Mesenchymal stem cell (in vitro differentiated cells and primary cell): ENCODE measurements around the gene GJA3.

ENCODE experiments used
- DNase-seq: peaks from one replicate; pipeline ENCODE4 v3.0.0-alpha.2; 2013
- H2AFZ ChIP-seq: one replicate; pipeline ENCODE4 v1.6.1; 2013; ENCODE audit warnings: low read depth, mild to moderate bottlenecking, control low read depth, inconsistent platforms, low read length, moderate library complexity
- H2AK5ac ChIP-seq: 2 replicates; pipeline ENCODE4 v1.6.1; 2013; ENCODE audit warnings: low read length, moderate library complexity, mild to moderate bottlenecking, inconsistent platforms; ENCODE audit not compliant: severe bottlenecking
- H2BK120ac ChIP-seq: one replicate; pipeline ENCODE4 v1.6.1; 2013; ENCODE audit warnings: low read depth, mild to moderate bottlenecking, inconsistent platforms, low read length, moderate library complexity
- H2BK12ac ChIP-seq, 2 experiments: one replicate each; pipeline ENCODE4 v1.6.1; 2013; ENCODE audit warnings: inconsistent platforms in 2 of 2, low read length in 2 of 2, mild to moderate bottlenecking in 2 of 2, moderate library complexity in 2 of 2, control low read depth in 1 of 2
- H2BK15ac ChIP-seq: one replicate; pipeline ENCODE4 v1.6.1; 2013; ENCODE audit warnings: mild to moderate bottlenecking, low read depth, inconsistent platforms; ENCODE audit not compliant: poor library complexity, severe bottlenecking
- H2BK5ac ChIP-seq: 2 replicates; pipeline ENCODE4 v1.6.1; 2013; ENCODE audit warnings: low read depth, mild to moderate bottlenecking, low read length, control low read depth, inconsistent platforms; ENCODE audit not compliant: poor library complexity, severe bottlenecking
- H3K14ac ChIP-seq, 2 experiments: one replicate each; pipeline ENCODE4 v1.6.1; 2013; ENCODE audit warnings: inconsistent platforms in 2 of 2, low read length in 2 of 2, control low read depth in 1 of 2, mild to moderate bottlenecking in 1 of 2, moderate library complexity in 1 of 2
- H3K18ac ChIP-seq, 2 experiments: one replicate each; pipeline ENCODE4 v1.6.1; 2013; ENCODE audit warnings: inconsistent platforms in 2 of 2, low read length in 2 of 2, control low read depth in 1 of 2, low read depth in 1 of 2, mild to moderate bottlenecking in 1 of 2
- H3K23ac ChIP-seq, 2 experiments: one replicate each; pipeline ENCODE4 v1.6.1; 2013; ENCODE audit warnings: inconsistent platforms in 2 of 2, low read length in 2 of 2, mild to moderate bottlenecking in 2 of 2, moderate library complexity in 2 of 2, control low read depth in 1 of 2
- H3K27ac ChIP-seq: 2 replicates; pipeline ENCODE4 v1.5.1; 2013; ENCODE audit warnings: mild to moderate bottlenecking, moderate library complexity, low read length, control low read depth, inconsistent platforms; ENCODE audit not compliant: poor library complexity, severe bottlenecking
- H3K27me3 ChIP-seq, 2 experiments: 2 replicates each; pipeline versions ENCODE4 v1.6.1 to v1.7.0; 2013; ENCODE audit warnings: low read length in 2 of 2, mild to moderate bottlenecking in 2 of 2, moderate library complexity in 2 of 2, control low read depth in 1 of 2, inconsistent platforms in 1 of 2; ENCODE audit not compliant: control insufficient read depth in 1 of 2, insufficient read depth in 1 of 2
- H3K36me3 ChIP-seq, 2 experiments: 2 replicates each; pipeline versions ENCODE4 v1.6.1 to v1.7.0; 2013; ENCODE audit warnings: low read length in 2 of 2, control low read depth in 1 of 2, inconsistent platforms in 1 of 2, low read depth in 1 of 2, mild to moderate bottlenecking in 1 of 2; ENCODE audit not compliant: insufficient read depth in 2 of 2, control insufficient read depth in 1 of 2
- H3K4ac ChIP-seq, 2 experiments: one replicate each; pipeline ENCODE4 v1.6.1; 2013; ENCODE audit warnings: inconsistent platforms in 2 of 2, low read length in 2 of 2, mild to moderate bottlenecking in 2 of 2, moderate library complexity in 2 of 2, control low read depth in 1 of 2, low read depth in 1 of 2
- H3K4me1 ChIP-seq: 2 replicates; pipeline ENCODE4 v1.6.1; 2013; ENCODE audit warnings: low read depth, low read length, control low read depth; ENCODE audit not compliant: control insufficient read depth, insufficient read depth
- H3K4me2 ChIP-seq: 2 replicates; pipeline ENCODE4 v1.6.1; 2013; ENCODE audit warnings: low read length, mild to moderate bottlenecking, inconsistent platforms; ENCODE audit not compliant: poor library complexity, severe bottlenecking
- H3K4me3 ChIP-seq, 2 experiments: 2 replicates each; pipeline versions ENCODE4 v1.5.1 to v1.7.0; 2013; ENCODE audit warnings: low read length in 2 of 2, mild to moderate bottlenecking in 2 of 2, control low read depth in 1 of 2, low read depth in 1 of 2; ENCODE audit not compliant: insufficient read depth in 1 of 2
- H3K79me1 ChIP-seq: replicated peaks from 2 replicates; pipeline ENCODE4 v1.6.1; 2013; ENCODE audit warnings: mild to moderate bottlenecking, control low read depth, low read length, inconsistent platforms; ENCODE audit not compliant: poor library complexity, severe bottlenecking
- H3K9ac ChIP-seq: 2 replicates; pipeline ENCODE4 v1.7.0; 2013; ENCODE audit warnings: mild to moderate bottlenecking, low read length, moderate library complexity
- H3K9me3 ChIP-seq: 2 replicates; pipeline ENCODE4 v1.7.0; 2013; ENCODE audit warnings: mild to moderate bottlenecking, low read length; ENCODE audit not compliant: control insufficient read depth
- H4K8ac ChIP-seq: one replicate; pipeline ENCODE4 v1.6.1; 2013; ENCODE audit warnings: inconsistent platforms, mild to moderate bottlenecking, low read length, moderate library complexity
- H4K91ac ChIP-seq: one replicate; pipeline ENCODE4 v1.6.1; 2013; ENCODE audit warnings: mild to moderate bottlenecking, low read length, inconsistent platforms
- WGBS: methylation state at CpG from one replicate; pipeline ENCODE4 v1.1.7; 2013; ENCODE audit warnings: mixed read lengths; 5-methylcytosine and 5-hydroxymethylcytosine counted together

Gene GJA3

DNA sequence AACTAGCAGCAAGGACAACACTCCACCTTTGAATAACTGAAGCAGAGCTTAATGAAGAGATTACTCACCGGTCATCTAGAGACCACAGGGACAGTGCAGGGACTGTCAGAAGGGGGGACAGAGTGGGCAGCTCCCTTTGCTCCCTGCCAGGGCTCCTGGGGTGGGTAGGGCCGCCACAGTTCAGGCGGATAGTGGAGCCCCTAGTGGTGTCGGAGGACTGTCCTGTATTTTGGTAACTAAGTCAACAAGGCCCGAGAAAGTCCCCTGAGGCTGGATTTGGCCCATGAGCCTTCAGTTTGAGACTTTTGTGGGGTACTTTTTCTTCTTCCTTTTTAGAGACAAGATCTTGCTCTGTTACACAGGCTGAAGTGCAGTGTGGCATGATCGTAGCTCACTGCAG, 44.6 kb downstream of the GJA3 start:
- Histone ChIP-seq H2BK120ac (no peak overlapping the region), H2BK5ac (no peak overlapping the region), H4K91ac (no peak overlapping the region), H3K4me1 (peaks cover 8% of the 10 kb centered on the region), H4K8ac (no peak overlapping the region), H3K9me3 (no peaks in the 10 kb centered on the region), H3K27ac (no peak overlapping the region), H3K23ac (peak overlapping the region in 1 of 2 experiments; percentile 61), H3K18ac (no peak overlapping the region), H3K9ac (no peak overlapping the region), H2AK5ac (no peak overlapping the region), H3K79me1 (no peaks in the 10 kb centered on the region), H3K4me2 (no peak overlapping the region), H3K4me3 (no peak overlapping the region), H2BK12ac (no peak overlapping the region), H3K36me3 (no peaks in the 10 kb centered on the region), H2AFZ (no peak overlapping the region), H3K14ac (no peak overlapping the region), H2BK15ac (no peak overlapping the region), H3K4ac (no peak overlapping the region), H3K27me3 (peaks cover 0 to 7% of the 10 kb centered on the region in 2 experiments)
- DNase-seq, result no peak
- WGBS, result 65% methylated on average over 6 of the region's 6 CpGs

DNA sequence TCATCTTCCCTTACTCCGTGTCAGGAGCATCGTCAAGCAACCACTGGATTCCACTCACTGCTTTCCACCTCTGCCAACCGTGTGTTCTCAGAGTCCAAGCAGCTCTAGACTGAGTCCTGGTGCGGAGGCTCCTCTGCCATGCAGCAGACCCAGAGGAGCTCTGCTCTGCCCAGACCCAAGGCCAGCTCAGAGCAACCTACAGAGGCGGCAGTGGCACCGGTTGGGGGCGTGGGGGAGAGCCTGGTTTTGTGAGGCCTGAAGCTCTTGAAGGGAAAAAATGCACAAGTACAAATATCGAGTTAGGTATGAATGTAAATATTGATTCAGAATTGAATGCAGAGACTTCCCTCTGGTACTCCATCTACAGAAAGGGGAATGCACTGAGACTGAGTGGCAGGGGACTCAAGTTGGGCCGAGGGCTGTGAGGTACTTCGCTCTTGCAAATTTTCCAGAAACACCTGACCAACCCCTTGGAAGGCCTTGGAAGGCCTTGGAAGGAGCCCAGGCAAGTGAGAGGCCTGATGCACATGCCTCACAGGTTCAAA, 46.7 kb downstream of the GJA3 start:
- Histone ChIP-seq H4K8ac (no peak overlapping the region), H3K14ac (no peak overlapping the region), H2BK12ac (no peak overlapping the region), H3K23ac (no peak overlapping the region), H3K27me3 (peaks cover 0 to 7% of the 10 kb centered on the region in 2 experiments), H3K4me3 (no peak overlapping the region), H3K4me2 (no peak overlapping the region), H3K9me3 (no peaks in the 10 kb centered on the region), H3K18ac (no peak overlapping the region), H2AFZ (no peak overlapping the region), H3K4ac (no peak overlapping the region), H3K4me1 (peaks cover 8% of the 10 kb centered on the region), H3K36me3 (no peaks in the 10 kb centered on the region), H2BK120ac (no peak overlapping the region), H2AK5ac (no peak overlapping the region), H3K79me1 (no peaks in the 10 kb centered on the region), H3K27ac (no peak overlapping the region), H2BK15ac (no peak overlapping the region), H2BK5ac (no peak overlapping the region), H3K9ac (no peak overlapping the region), H4K91ac (no peak overlapping the region)
- DNase-seq, result no peak
- 95% methylated on average over 8 of the region's 10 CpGs for WGBS

DNA sequence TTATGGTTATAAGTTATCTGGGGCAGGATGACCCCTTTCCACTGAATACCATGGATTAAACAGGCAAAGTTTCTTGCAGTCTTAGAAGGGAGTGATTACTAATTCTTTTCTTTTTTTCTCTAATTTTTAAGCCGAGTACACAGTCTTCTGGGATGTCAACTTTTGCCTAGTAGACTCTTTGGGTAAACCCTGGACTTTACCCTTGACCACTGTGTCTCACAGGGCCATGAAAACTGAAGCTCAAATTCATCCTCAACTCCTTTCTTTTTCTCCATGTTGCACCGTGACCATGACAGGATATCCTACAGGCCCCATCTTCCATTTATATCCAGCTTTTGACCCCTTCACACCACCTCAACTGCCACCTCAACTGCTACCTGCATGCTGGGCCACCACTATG, 51.8 kb downstream of the GJA3 start:
- H2BK120ac ChIP-seq, result no peak overlapping the region
- H2BK5ac ChIP-seq, result no peak overlapping the region
- no peaks in the 10 kb centered on the region for H3K4me1 ChIP-seq
- H3K9ac ChIP-seq, result no peak overlapping the region
- no peak for DNase-seq
- peak overlapping the region in 1 of 2 experiments; percentile 3 for H3K23ac ChIP-seq
- H3K9me3 ChIP-seq, result no peaks in the 10 kb centered on the region
- no peak overlapping the region for H3K14ac ChIP-seq
- peaks cover 4 to 39% of the 10 kb centered on the region in 2 experiments for H3K27me3 ChIP-seq
- H2AFZ ChIP-seq, result no peak overlapping the region
- H3K27ac ChIP-seq, result no peak overlapping the region
- WGBS, result 79% methylated on average over 2 of the region's 2 CpGs
- H3K4me2 ChIP-seq, result no peak overlapping the region
- no peaks in the 10 kb centered on the region for H3K79me1 ChIP-seq
- no peak overlapping the region for H3K18ac ChIP-seq
- H3K4me3 ChIP-seq, result no peak overlapping the region
- H2BK12ac ChIP-seq, result no peak overlapping the region
- H4K91ac ChIP-seq, result no peak overlapping the region
- no peaks in the 10 kb centered on the region for H3K36me3 ChIP-seq
- H2AK5ac ChIP-seq, result no peak overlapping the region
- H4K8ac ChIP-seq, result no peak overlapping the region
- no peak overlapping the region for H2BK15ac ChIP-seq
- no peak overlapping the region for H3K4ac ChIP-seq

DNA sequence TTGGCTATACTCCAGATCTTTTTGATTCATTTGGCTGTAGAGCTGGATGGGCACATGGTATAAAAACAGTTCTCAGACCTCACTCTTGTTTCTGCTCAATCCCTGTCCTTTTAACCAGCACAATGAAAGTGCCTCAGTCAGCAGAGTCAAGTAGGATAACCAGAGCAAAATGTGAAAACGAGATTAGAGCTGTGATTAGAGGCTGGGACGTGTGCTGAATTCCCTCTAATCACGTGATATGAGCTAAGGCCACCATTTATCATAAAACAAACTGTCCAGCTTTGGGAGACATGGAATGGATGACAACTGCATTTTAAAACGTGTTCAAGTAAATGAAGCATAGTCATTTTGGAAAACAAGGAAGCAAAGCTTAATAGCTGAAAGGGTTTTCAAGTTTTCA, 54.1 kb downstream of the GJA3 start:
- H3K27me3 ChIP-seq, result peaks cover 8 to 55% of the 10 kb centered on the region in 2 experiments
- no peak overlapping the region for H3K4me3 ChIP-seq
- no peak overlapping the region for H3K4ac ChIP-seq
- H3K4me2 ChIP-seq, result no peak overlapping the region
- no peak for DNase-seq
- no peak overlapping the region for H2BK15ac ChIP-seq
- no peak overlapping the region for H2AFZ ChIP-seq
- no peak overlapping the region for H3K9ac ChIP-seq
- H3K14ac ChIP-seq, result no peak overlapping the region
- H3K79me1 ChIP-seq, result no peaks in the 10 kb centered on the region
- H3K9me3 ChIP-seq, result no peaks in the 10 kb centered on the region
- no peak overlapping the region for H4K8ac ChIP-seq
- H2BK5ac ChIP-seq, result no peak overlapping the region
- H3K23ac ChIP-seq, result no peak overlapping the region
- no peaks in the 10 kb centered on the region for H3K36me3 ChIP-seq
- H3K4me1 ChIP-seq, result no peaks in the 10 kb centered on the region
- no peak overlapping the region for H3K18ac ChIP-seq
- H4K91ac ChIP-seq, result no peak overlapping the region
- no peak overlapping the region for H2BK120ac ChIP-seq
- no peak overlapping the region for H2AK5ac ChIP-seq
- H3K27ac ChIP-seq, result no peak overlapping the region
- H2BK12ac ChIP-seq, result no peak overlapping the region
- 27% methylated on average over 3 of the region's 4 CpGs for WGBS
